ENCODE results near the gene KLF3.

GRCh38 chr4:38743866-38744265 lies 79.9 kb downstream of the KLF3 start:
- no peak for TF ChIP-seq CTCF (tag by site-specific recombination; IDR thresholded peaks at IDR 0.05)
- TF ChIP-seq ZBTB8A (tag by site-specific recombination; IDR thresholded peaks at IDR 0.05): no peak
- TF ChIP-seq ZBTB26 (tag by site-specific recombination; optimal IDR thresholded peaks at IDR 0.05): no peak
- TF ChIP-seq ZNF398 (tag by site-specific recombination; IDR thresholded peaks at IDR 0.05): no peak
- TF ChIP-seq ZNF704 (tag by site-specific recombination; IDR thresholded peaks at IDR 0.05): no peak
- no peak for TF ChIP-seq ZNF521 (tag by site-specific recombination; IDR thresholded peaks at IDR 0.05)
- no peak for TF ChIP-seq BCL11A (tag by site-specific recombination; IDR thresholded peaks at IDR 0.05; ENCODE audit: low read depth)
- no peak for TF ChIP-seq ZNF114 (tag by site-specific recombination; IDR thresholded peaks at IDR 0.05)
- no peak for TF ChIP-seq ZNF19 (tag by site-specific recombination; IDR thresholded peaks at IDR 0.05; ENCODE audit: low read depth)
- TF ChIP-seq ZNF404 (tag by site-specific recombination; IDR thresholded peaks at IDR 0.05): no peak
